Stimulated activated CD4-positive, alpha-beta T cell treated with anti-CD3 and anti-CD28 coated beads, Interleukin-1b, Interleukin-23, amount 100 ng/mL, for 1 hour (primary cell): ENCODE data around the gene GARIN5A.
"Not testable (repeated sequence)": the region's sequence is repeated elsewhere in the genome, so short reads cannot be mapped to it uniquely, and the experiment has no call there.

Source experiments
- DNase-seq, 2 donors: peaks; one replicate each; pipeline ENCODE4 v3.0.0-alpha.2; 2020; ENCODE audit warnings: low read depth in 2 of 2

The GARIN5A gene

GRCh38 chr19:50465000-50465399 is 11.6 kb downstream of the GARIN5A start:
- DNase-seq, result no peak

- no peak for DNase-seq
These were observed 12.3 kb downstream of the GARIN5A start for GRCh38 chr19:50464348-50464747.

- no peak for DNase-seq
These were observed 13.7 kb downstream of the GARIN5A start for GRCh38 chr19:50462970-50463369.

GRCh38 chr19:50461066-50461875 is 15.4 kb downstream of the GARIN5A start:
- peak; percentile 22 to 29 for DNase-seq

- DNase-seq, result no peak
These were observed 16.4 kb downstream of the GARIN5A start for GRCh38 chr19:50460161-50460765.

GRCh38 chr19:50459638-50460037 is 17.0 kb downstream of the GARIN5A start:
- DNase-seq, result no peak

GRCh38 chr19:50459067-50459456 is 17.6 kb downstream of the GARIN5A start:
- no peak for DNase-seq

- DNase-seq, result no peak
These were observed 18.1 kb downstream of the GARIN5A start for GRCh38 chr19:50458396-50459066.

- DNase-seq, result no peak
These were observed 19.3 kb downstream of the GARIN5A start for GRCh38 chr19:50457300-50457699.

GRCh38 chr19:50455992-50456391 is 20.7 kb downstream of the GARIN5A start:
- no peak for DNase-seq

GRCh38 chr19:50453243-50453642 is 23.4 kb downstream of the GARIN5A start:
- DNase-seq, result no peak

GRCh38 chr19:50451223-50451534 is 25.5 kb downstream of the GARIN5A start:
- no peak for DNase-seq

- no peak for DNase-seq
These were observed 26.1 kb downstream of the GARIN5A start for GRCh38 chr19:50450369-50451222.

- DNase-seq, result no peak
These were observed 27.3 kb downstream of the GARIN5A start for GRCh38 chr19:50449236-50449899.

- DNase-seq, result no peak
These were observed 28.9 kb downstream of the GARIN5A start for GRCh38 chr19:50447750-50448149.

GRCh38 chr19:50447053-50447452 is 29.6 kb downstream of the GARIN5A start:
- no peak for DNase-seq

GRCh38 chr19:50444059-50444458 is 32.6 kb downstream of the GARIN5A start:
- no peak for DNase-seq

- not testable (repeated sequence) for DNase-seq
These were observed 37.5 kb downstream of the GARIN5A start for GRCh38 chr19:50439130-50439529.

- DNase-seq, result no peak
These were observed 38.7 kb downstream of the GARIN5A start for GRCh38 chr19:50437862-50438449.

- DNase-seq, result no peak
These were observed 41.0 kb downstream of the GARIN5A start for GRCh38 chr19:50435627-50436026.

GRCh38 chr19:50435221-50435620 is 41.4 kb downstream of the GARIN5A start:
- no peak for DNase-seq
